Neural progenitor cell (in vitro differentiated cells): ENCODE data around the gene SNX30. TPM values are rescaled to one million over a fixed set of nuclear protein-coding genes. Genes with fewer than 3 reads are reported as not detected.

Source experiments
- DNase-seq: peaks from one replicate; pipeline ENCODE4 v3.0.0-alpha.2; 2016; ENCODE audit warnings: low spot score
- H2AFZ ChIP-seq: fragments of 200-600 bp; sonication (generic); replicated peaks from 2 replicates; pipeline ENCODE4 v1.6.1; 2016; ENCODE audit warnings: antibody characterized with exemption
- H3F3A ChIP-seq: fragments of 200-600 bp; sonication (generic); 2 replicates; pipeline ENCODE4 v1.6.1; 2016; ENCODE audit warnings: antibody characterized with exemption, low read depth
- H3K27ac ChIP-seq: fragments of 200-600 bp; sonication (generic); 2 replicates; pipeline ENCODE4 v1.5.1; 2016; ENCODE audit warnings: mild to moderate bottlenecking
- H3K27me3 ChIP-seq: fragments of 200-600 bp; sonication (generic); 2 replicates; pipeline ENCODE4 v1.6.1; 2016; ENCODE audit warnings: mild to moderate bottlenecking, moderate library complexity
- H3K36me3 ChIP-seq: fragments of 200-600 bp; sonication (generic); 2 replicates; pipeline ENCODE4 v1.5.1; 2016
- H3K4me1 ChIP-seq: fragments of 200-600 bp; sonication (generic); 2 replicates; pipeline ENCODE4 v1.6.1; 2016; ENCODE audit warnings: mixed run types
- H3K4me2 ChIP-seq: fragments of 200-600 bp; sonication (generic); 2 replicates; pipeline ENCODE4 v1.6.1; 2016
- H3K4me3 ChIP-seq: fragments of 200-600 bp; sonication (generic); 2 replicates; pipeline ENCODE4 v1.5.1; 2016
- H3K79me2 ChIP-seq: fragments of 200-600 bp; sonication (generic); 2 replicates; pipeline ENCODE4 v1.6.1; 2016; ENCODE audit warnings: low read depth
- H3K9ac ChIP-seq: fragments of 200-600 bp; sonication (generic); 2 replicates; pipeline ENCODE4 v1.6.1; 2016
- H3K9me3 ChIP-seq: fragments of 200-600 bp; sonication (generic); 2 replicates; pipeline ENCODE4 v1.5.1; 2016; ENCODE audit warnings: low read depth
- H4K20me1 ChIP-seq: fragments of 200-600 bp; sonication (generic); 2 replicates; pipeline ENCODE4 v1.6.1; 2016; ENCODE audit warnings: low read depth
- H3K27ac Mint-ChIP-seq: 3 replicates; pipeline ENCODE4 v1.8.0; 2021; ENCODE audit warnings: mixed read lengths
- H3K27me3 Mint-ChIP-seq: 2 replicates; pipeline ENCODE4 v1.8.0; 2022; ENCODE audit warnings: low read depth, mild to moderate bottlenecking, inconsistent platforms, moderate library complexity, mixed read lengths; ENCODE audit not compliant: insufficient read depth
- H3K36me3 Mint-ChIP-seq: 3 replicates; pipeline ENCODE4 v1.8.0; 2021; ENCODE audit warnings: mixed read lengths
- H3K4me1 Mint-ChIP-seq: 3 replicates; pipeline ENCODE4 v1.8.0; 2021; ENCODE audit warnings: mixed read lengths
- H3K4me3 Mint-ChIP-seq: 3 replicates; pipeline ENCODE4 v1.8.0; 2021; ENCODE audit warnings: mild to moderate bottlenecking, moderate library complexity, mixed read lengths
- H3K9me3 Mint-ChIP-seq: 3 replicates; pipeline ENCODE4 v1.8.0; 2020; ENCODE audit warnings: mixed read lengths
- CTCF ChIP-seq: fragments of 200-600 bp; sonication (generic); IDR thresholded peaks from 2 replicates; pipeline ENCODE4 v1.5.1; 2017; ENCODE audit warnings: antibody characterized with exemption, mild to moderate bottlenecking
- EZH2 ChIP-seq: fragments of 200-600 bp; sonication (generic); IDR thresholded peaks from 2 replicates; pipeline ENCODE4 v1.6.1; 2017; ENCODE audit warnings: antibody characterized with exemption, mild to moderate bottlenecking, moderate library complexity
- EZH2phosphoT487 ChIP-seq: fragments of 200-600 bp; sonication (generic); IDR thresholded peaks from 2 replicates; pipeline ENCODE4 v1.6.1; 2017; ENCODE audit warnings: antibody characterized with exemption
- total RNA-seq: library from RNA; depleted of rRNA; stranded (reverse); fragments of >200 nt; gene quantifications from 2 replicates; pipeline ENCODE4 v1.2.3, GENCODE V29; 2015; ENCODE audit warnings: low replicate concordance

SNX30 gene
- total RNA-seq, 1 donor from 2014 or later = 19.9 TPM

- Histone ChIP-seq H3F3A (no peaks in the 10 kb centered on the region), H2AFZ (no peak overlapping the region), H3K4me3 (peak overlapping the region; percentile 30), H3K36me3 (no peaks in the 10 kb centered on the region), H3K9me3 (no peaks in the 10 kb centered on the region), H3K4me1 (peaks cover 5% of the 10 kb centered on the region), H3K27ac (no peak overlapping the region), H3K9ac (no peak overlapping the region), H3K4me2 (peak overlapping the region; percentile 63), H4K20me1 (peaks cover 27% of the 10 kb centered on the region), H3K27me3 (no peaks in the 10 kb centered on the region), H3K79me2 (peaks cover 4% of the 10 kb centered on the region)
- peak; percentile 66 for DNase-seq
- Mint-ChIP-seq H3K27ac (no peak overlapping the region), H3K36me3 (no peaks in the 10 kb centered on the region), H3K4me1 (peaks cover 7% of the 10 kb centered on the region), H3K27me3 (peaks cover 2% of the 10 kb centered on the region), H3K9me3 (no peaks in the 10 kb centered on the region), H3K4me3 (no peak overlapping the region)
- TF ChIP-seq EZH2 (no peak), CTCF (no peak), EZH2phosphoT487 (no peak)
These were observed 33.6 kb downstream of the SNX30 start for GRCh38 chr9:112784020-112784785.

- H3K79me2 ChIP-seq = peaks cover 4% of the 10 kb centered on the region
- H3K9me3 ChIP-seq = no peaks in the 10 kb centered on the region
- no peaks in the 10 kb centered on the region for H3F3A ChIP-seq
- H3K9ac ChIP-seq = no peak overlapping the region
- H3K27ac ChIP-seq = no peak overlapping the region
- Mint-ChIP-seq H3K27me3 (no peaks in the 10 kb centered on the region), H3K4me3 (no peak overlapping the region), H3K9me3 (no peaks in the 10 kb centered on the region), H3K27ac (no peak overlapping the region), H3K4me1 (peaks cover 7% of the 10 kb centered on the region), H3K36me3 (no peaks in the 10 kb centered on the region)
- no peak for TF ChIP-seq EZH2
- TF ChIP-seq CTCF = no peak
- TF ChIP-seq EZH2phosphoT487 = no peak
- H3K4me2 ChIP-seq = no peak overlapping the region
- peaks cover 5% of the 10 kb centered on the region for H3K4me1 ChIP-seq
- peaks cover 24% of the 10 kb centered on the region for H4K20me1 ChIP-seq
- H3K4me3 ChIP-seq = no peak overlapping the region
- no peak for DNase-seq
- no peak overlapping the region for H2AFZ ChIP-seq
- no peaks in the 10 kb centered on the region for H3K27me3 ChIP-seq
- no peaks in the 10 kb centered on the region for H3K36me3 ChIP-seq
These were observed 35.4 kb downstream of the SNX30 start for GRCh38 chr9:112785986-112786385.

GRCh38 chr9:112786829-112787520 is 36.4 kb downstream of the SNX30 start:
- no peak overlapping the region for H3K4me3 Mint-ChIP-seq
- H3K36me3 Mint-ChIP-seq = no peaks in the 10 kb centered on the region
- peaks cover 5% of the 10 kb centered on the region for H3K4me1 ChIP-seq
- no peaks in the 10 kb centered on the region for H3K27me3 Mint-ChIP-seq
- H3K4me1 Mint-ChIP-seq = peaks cover 7% of the 10 kb centered on the region
- H3K9ac ChIP-seq = no peak overlapping the region
- TF ChIP-seq CTCF (no peak), EZH2 (no peak), EZH2phosphoT487 (no peak)
- no peak overlapping the region for H3K4me2 ChIP-seq
- no peaks in the 10 kb centered on the region for H3K27me3 ChIP-seq
- no peaks in the 10 kb centered on the region for H3K9me3 ChIP-seq
- H3K27ac ChIP-seq = no peak overlapping the region
- DNase-seq = no peak
- H3K4me3 ChIP-seq = no peak overlapping the region
- no peaks in the 10 kb centered on the region for H3F3A ChIP-seq
- no peaks in the 10 kb centered on the region for H3K36me3 ChIP-seq
- peaks cover 24% of the 10 kb centered on the region for H4K20me1 ChIP-seq
- H3K79me2 ChIP-seq = peaks cover 7% of the 10 kb centered on the region
- H3K27ac Mint-ChIP-seq = no peak overlapping the region
- H2AFZ ChIP-seq = no peak overlapping the region
- H3K9me3 Mint-ChIP-seq = no peaks in the 10 kb centered on the region
